ENCODE results near the gene ERI2.

DNA sequence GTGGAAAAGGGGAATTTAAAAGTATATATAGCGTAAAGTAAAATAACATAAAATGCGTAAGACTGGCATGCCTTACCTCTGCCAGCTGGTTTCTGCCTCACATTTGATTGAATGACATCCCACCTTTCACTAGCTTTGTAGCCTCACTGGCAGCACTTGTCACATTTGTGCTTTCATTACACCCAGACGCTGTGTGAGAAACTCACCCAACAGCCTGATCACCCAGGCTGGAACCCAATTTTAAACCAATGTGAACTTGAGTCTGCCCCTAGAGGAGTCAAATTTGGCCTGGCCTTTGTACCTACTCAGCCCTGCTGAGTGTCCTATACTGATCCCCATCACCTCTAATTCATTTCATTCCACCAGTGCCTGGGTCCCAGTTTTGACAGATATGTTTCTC is 59.8 kb downstream of the ERI2 start:
- TF ChIP-seq EP300 (IDR thresholded peaks at IDR 0.05; ENCODE audit: borderline replicate concordance) = no peak
- TF ChIP-seq NFIC (IDR thresholded peaks at IDR 0.05) = no peak
- TF ChIP-seq, protein P1, sequence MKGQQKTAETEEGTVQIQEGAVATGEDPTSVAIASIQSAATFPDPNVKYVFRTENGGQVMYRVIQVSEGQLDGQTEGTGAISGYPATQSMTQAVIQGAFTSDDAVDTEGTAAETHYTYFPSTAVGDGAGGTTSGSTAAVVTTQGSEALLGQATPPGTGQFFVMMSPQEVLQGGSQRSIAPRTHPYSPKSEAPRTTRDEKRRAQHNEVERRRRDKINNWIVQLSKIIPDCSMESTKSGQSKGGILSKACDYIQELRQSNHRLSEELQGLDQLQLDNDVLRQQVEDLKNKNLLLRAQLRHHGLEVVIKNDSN (IDR thresholded peaks at IDR 0.05) = no peak
- no peak for TF ChIP-seq TEAD4 (IDR thresholded peaks at IDR 0.05)
- no peak for TF ChIP-seq FOXM1 (IDR thresholded peaks at IDR 0.05; ENCODE audit: borderline replicate concordance, low read depth)
- TF ChIP-seq, protein P2, sequence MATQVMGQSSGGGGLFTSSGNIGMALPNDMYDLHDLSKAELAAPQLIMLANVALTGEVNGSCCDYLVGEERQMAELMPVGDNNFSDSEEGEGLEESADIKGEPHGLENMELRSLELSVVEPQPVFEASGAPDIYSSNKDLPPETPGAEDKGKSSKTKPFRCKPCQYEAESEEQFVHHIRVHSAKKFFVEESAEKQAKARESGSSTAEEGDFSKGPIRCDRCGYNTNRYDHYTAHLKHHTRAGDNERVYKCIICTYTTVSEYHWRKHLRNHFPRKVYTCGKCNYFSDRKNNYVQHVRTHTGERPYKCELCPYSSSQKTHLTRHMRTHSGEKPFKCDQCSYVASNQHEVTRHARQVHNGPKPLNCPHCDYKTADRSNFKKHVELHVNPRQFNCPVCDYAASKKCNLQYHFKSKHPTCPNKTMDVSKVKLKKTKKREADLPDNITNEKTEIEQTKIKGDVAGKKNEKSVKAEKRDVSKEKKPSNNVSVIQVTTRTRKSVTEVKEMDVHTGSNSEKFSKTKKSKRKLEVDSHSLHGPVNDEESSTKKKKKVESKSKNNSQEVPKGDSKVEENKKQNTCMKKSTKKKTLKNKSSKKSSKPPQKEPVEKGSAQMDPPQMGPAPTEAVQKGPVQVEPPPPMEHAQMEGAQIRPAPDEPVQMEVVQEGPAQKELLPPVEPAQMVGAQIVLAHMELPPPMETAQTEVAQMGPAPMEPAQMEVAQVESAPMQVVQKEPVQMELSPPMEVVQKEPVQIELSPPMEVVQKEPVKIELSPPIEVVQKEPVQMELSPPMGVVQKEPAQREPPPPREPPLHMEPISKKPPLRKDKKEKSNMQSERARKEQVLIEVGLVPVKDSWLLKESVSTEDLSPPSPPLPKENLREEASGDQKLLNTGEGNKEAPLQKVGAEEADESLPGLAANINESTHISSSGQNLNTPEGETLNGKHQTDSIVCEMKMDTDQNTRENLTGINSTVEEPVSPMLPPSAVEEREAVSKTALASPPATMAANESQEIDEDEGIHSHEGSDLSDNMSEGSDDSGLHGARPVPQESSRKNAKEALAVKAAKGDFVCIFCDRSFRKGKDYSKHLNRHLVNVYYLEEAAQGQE (IDR thresholded peaks at IDR 0.05; ENCODE audit: low read depth) = no peak
- TF ChIP-seq TAF1 (IDR thresholded peaks at IDR 0.05; ENCODE audit: low read depth) = no peak
- no peak for TF ChIP-seq ZBTB7A (IDR thresholded peaks at IDR 0.05; ENCODE audit: low read depth)
- TF ChIP-seq EGR1 (IDR thresholded peaks at IDR 0.05) = no peak
- no peak for TF ChIP-seq CREB1 (IDR thresholded peaks at IDR 0.05; ENCODE audit: low read depth)
